ENCODE data around the gene SOAT1. TPM values are rescaled to one million over a fixed set of nuclear protein-coding genes. Genes with fewer than 3 reads are reported as not detected.

Gene SOAT1
- total RNA-seq, 1 experiment from 2014 or later = 7.5 TPM

DNA sequence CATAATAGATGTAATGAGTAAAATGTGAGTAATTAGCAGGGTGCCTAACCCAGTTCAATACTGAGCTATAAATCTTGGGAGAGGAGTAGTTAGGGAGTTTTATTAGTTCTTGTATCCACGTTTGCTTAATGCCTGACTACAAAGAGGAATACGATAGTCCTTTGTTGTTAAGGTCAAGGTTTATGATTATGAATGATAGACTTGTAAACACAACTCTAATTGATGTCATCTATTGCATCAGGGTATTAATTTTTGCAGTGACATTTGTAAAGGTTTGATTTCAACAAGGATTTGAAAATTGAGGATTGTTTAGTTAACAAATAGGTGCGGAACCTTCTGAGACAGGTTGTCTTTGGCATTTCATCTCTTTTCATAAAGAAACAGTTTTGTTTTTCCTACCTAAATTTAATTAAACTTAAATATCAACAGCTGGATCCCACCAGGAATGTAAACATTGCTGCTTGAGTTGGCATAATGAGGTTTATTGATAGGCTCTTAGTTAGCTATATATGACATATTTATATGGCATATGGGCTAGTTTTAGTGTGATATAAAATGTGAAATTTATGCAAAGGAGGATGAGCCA, 9.7 kb downstream of the SOAT1 start:
- Histone ChIP-seq H3K9me3 (ENCODE audit: control insufficient read depth, low read depth, low read length) (no peaks in the 10 kb centered on the region), H3K4ac (ENCODE audit: low read depth, low read length) (no peak overlapping the region), H3K27ac (ENCODE audit: insufficient read length, low read depth, low read length) (no peak overlapping the region), H3K79me2 (ENCODE audit: insufficient read depth, low read length) (no peaks in the 10 kb centered on the region), H3T11ph (ENCODE audit: low read length) (no peak overlapping the region), H3K4me1 (ENCODE audit: insufficient read depth, low read length) (no peaks in the 10 kb centered on the region), H3K23ac (ENCODE audit: insufficient read length, low read depth, low read length) (no peak overlapping the region), H3K27me3 (ENCODE audit: insufficient read depth, low read length) (peaks cover 5% of the 10 kb centered on the region), H4K8ac (replicated peaks; ENCODE audit: insufficient read length, low read depth, low read length) (no peak overlapping the region), H3K18ac (ENCODE audit: insufficient read length, low read depth, low read length) (no peak overlapping the region), H2BK20ac (ENCODE audit: low read depth, low read length, poor library complexity, severe bottlenecking) (no peak overlapping the region), H2BK12ac (ENCODE audit: insufficient read length, low read depth, low read length) (no peak overlapping the region), H3K23me2 (ENCODE audit: insufficient read length, low read depth, low read length, poor library complexity, severe bottlenecking) (no peaks in the 10 kb centered on the region), H2AK5ac (ENCODE audit: insufficient read length, low read length) (no peak overlapping the region), H2AFZ (ENCODE audit: low read length) (no peak overlapping the region), H3K4me2 (ENCODE audit: insufficient read depth, insufficient read length, low read length) (no peak overlapping the region), H4K20me1 (ENCODE audit: control insufficient read depth, insufficient read depth, insufficient read length) (no peaks in the 10 kb centered on the region), H2BK120ac (ENCODE audit: low read depth, low read length, poor library complexity, severe bottlenecking) (no peak overlapping the region), H2BK15ac (ENCODE audit: low read depth, low read length) (no peak overlapping the region), H3K56ac (ENCODE audit: insufficient read length, low read depth, low read length) (no peak overlapping the region), H3K79me1 (ENCODE audit: insufficient read depth, low read depth, low read length, poor library complexity, severe bottlenecking) (no peaks in the 10 kb centered on the region), H3K9ac (ENCODE audit: extremely low read depth, insufficient read length, low read length) (no peak overlapping the region), H4K5ac (ENCODE audit: insufficient read length, low read depth, low read length) (no peak overlapping the region), H2BK5ac (ENCODE audit: insufficient read length, low read length) (no peak overlapping the region), H3K14ac (ENCODE audit: insufficient read depth, low read length) (no peak overlapping the region), H4K91ac (ENCODE audit: insufficient read length, low read depth, low read length) (no peak overlapping the region)
- H3K4me1 Mint-ChIP-seq = no peaks in the 10 kb centered on the region
- WGBS (ENCODE audit: extremely low coverage, insufficient read length, low lambda C conversion rate) = no CpG with 5 or more reads among the region's 3 CpGs
- no peaks in the 10 kb centered on the region for H3K9me3 Mint-ChIP-seq
- no peak for TF ChIP-seq CTCF (conservative IDR thresholded peaks at IDR 0.05)
- H3K27ac Mint-ChIP-seq = no peak overlapping the region
- no peak overlapping the region for H3K4me3 Mint-ChIP-seq
- H3K36me3 Mint-ChIP-seq (ENCODE audit: insufficient read depth in 1 of 3, low read depth in 3 of 3) = no peaks in the 10 kb centered on the region; a peak in 2 of 7 replicates
- peaks cover 44% of the 10 kb centered on the region for H3K27me3 Mint-ChIP-seq (ENCODE audit: low read depth)
- no peak for DNase-seq

All from H9 (cell line).